ENCODE data around the gene FAM118A.
"Not testable (repeated sequence)": the region's sequence is repeated elsewhere in the genome, so short reads cannot be mapped to it uniquely, and the experiment has no call there.

FAM118A gene

GRCh38 chr22:45284705-45285262, 24.9 kb upstream of the FAM118A start, which contains the start of gene UPK3A:
Gene UPK3A, plus strand, starts transcription at chr22:45284949. Its CDS starts 65 bp downstream, at chr22:45285014.
- peak; percentile 36 to 54 for DNase-seq

- no peak for DNase-seq
These were observed 24.3 kb upstream of the FAM118A start for GRCh38 chr22:45285263-45286058.

GRCh38 chr22:45286854-45287551, 22.7 kb upstream of the FAM118A start:
- DNase-seq, result no peak

- DNase-seq, result no peak
These were observed 19.3 kb upstream of the FAM118A start for GRCh38 chr22:45290410-45290936.

GRCh38 chr22:45291061-45291930, 18.4 kb upstream of the FAM118A start:
- DNase-seq, result no peak

GRCh38 chr22:45291931-45292290, 17.8 kb upstream of the FAM118A start:
- no peak for DNase-seq

GRCh38 chr22:45292731-45293442, 16.8 kb upstream of the FAM118A start:
- no peak for DNase-seq

- DNase-seq, result no peak
These were observed 15.7 kb upstream of the FAM118A start for GRCh38 chr22:45294030-45294429.

- DNase-seq, result not testable (repeated sequence)
These were observed 14.7 kb upstream of the FAM118A start for GRCh38 chr22:45295004-45295403.

GRCh38 chr22:45295492-45295891, 14.2 kb upstream of the FAM118A start:
- DNase-seq, result no peak

GRCh38 chr22:45296628-45297297, 13.0 kb upstream of the FAM118A start:
- no peak for DNase-seq

GRCh38 chr22:45298934-45299505, 10.7 kb upstream of the FAM118A start:
- DNase-seq, result no peak

- DNase-seq, result no peak
These were observed 7.0 kb upstream of the FAM118A start for GRCh38 chr22:45302751-45303150.

GRCh38 chr22:45303181-45303580, 6.6 kb upstream of the FAM118A start:
- no peak for DNase-seq

- DNase-seq, result no peak
These were observed 4.8 kb upstream of the FAM118A start for GRCh38 chr22:45304971-45305370.

- DNase-seq, result no peak
These were observed 4.2 kb upstream of the FAM118A start for GRCh38 chr22:45305456-45306075.

GRCh38 chr22:45306139-45306538, 3.6 kb upstream of the FAM118A start:
- DNase-seq, result no peak

GRCh38 chr22:45308391-45308956, 1.3 kb upstream of the FAM118A start:
- no peak for DNase-seq

GRCh38 chr22:45308957-45309421, 745 bp upstream of the FAM118A start:
- DNase-seq, result peak; percentile 21 to 24
